Stimulated activated CD8-positive, alpha-beta memory T cell treated with anti-CD3 and anti-CD28 coated beads, Interleukin-7, amount 100 ng/mL, for 48 hours (primary cell): ENCODE measurements around the gene DHRS4.
A peak's percentile ranks its signal among the peaks of the same experiment; 100 is the strongest.

Experiments used
- DNase-seq, 2 donors: peaks; one replicate each; pipeline ENCODE4 v3.0.0-alpha.2; 2020; ENCODE audit warnings: low read depth in 1 of 2; ENCODE audit errors: extremely low read depth in 1 of 2

DHRS4 gene

GRCh38 chr14:23953464-23954278 lies at the start of gene DHRS4:
Gene DHRS4, plus strand, starts transcription at chr14:23953770. Its CDS starts 19 bp downstream, at chr14:23953789.
- DNase-seq = peak; percentile 48 to 72

DNA sequence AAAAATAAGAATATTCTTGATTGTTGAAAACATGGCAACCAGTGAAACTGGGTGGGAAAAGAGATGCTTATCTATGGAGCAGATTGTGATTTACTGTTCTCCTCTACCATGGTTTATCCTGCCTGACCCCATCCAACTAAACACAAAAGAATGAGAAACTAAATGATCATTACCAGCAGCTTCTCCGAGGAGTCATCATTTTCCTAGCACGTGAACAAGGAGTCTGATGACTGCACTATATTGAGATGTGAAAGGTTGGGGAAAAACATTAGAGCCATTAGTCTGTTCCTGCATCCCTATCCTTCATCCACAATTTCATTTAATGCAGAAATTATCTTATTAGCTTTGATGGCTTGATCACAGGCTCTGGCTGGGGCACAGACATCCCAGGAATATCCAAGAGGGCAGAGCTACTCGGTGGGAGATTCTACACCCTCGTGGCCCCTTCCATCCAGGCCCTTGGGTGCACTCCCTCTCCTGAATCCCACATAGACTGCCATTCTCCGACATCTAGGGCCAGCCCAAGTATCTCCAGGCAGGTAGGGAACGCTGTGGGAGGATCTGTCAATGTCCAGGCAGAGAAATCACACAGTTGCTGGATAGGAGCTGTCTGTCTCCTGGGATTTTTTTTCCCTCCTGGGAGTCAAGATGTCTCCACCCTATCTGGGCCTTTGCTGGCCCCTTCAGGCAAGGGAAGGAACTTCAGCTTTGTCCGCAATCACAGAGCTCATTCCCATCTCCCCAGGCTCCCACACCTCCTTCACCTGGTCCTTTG lies 43.3 kb upstream of the DHRS4 start:
- peak in 1 of 2 donors; percentile 3 for DNase-seq

DNA sequence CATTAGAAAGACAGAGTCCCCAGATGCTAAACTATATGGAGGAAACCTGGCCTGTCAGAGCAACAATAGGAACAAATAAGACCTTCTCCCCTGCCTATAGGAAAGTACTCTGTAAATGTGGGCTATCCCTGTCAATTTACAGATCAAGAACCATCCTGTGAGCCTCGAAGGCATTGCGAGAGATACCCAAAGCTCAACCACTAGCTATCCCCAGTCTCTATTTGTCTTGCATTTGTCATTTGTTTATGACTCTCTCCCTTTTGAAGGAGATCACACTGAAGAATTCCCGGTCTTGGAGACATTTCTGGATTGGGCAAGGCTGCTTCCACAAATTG lies 42.7 kb upstream of the DHRS4 start:
- DNase-seq = no peak

DNA sequence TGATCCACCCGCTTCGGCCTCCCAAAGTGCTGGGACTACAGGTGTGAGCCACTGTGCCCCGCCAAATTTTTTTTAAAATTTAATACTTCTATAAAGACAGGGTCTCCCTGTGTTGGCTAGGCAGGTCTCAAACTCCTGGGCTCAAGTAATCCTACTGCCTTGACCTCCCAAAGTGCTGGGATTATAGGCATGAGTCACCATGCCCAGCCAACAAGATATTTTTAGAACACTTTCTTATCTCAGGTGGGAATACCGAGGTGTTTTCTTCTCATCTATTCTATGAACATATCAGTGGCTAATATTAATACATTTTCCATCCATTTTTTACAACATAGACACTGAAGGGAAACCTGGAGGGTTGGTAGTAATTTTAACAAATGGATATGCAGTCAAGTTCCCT lies 38.0 kb upstream of the DHRS4 start:
- no peak for DNase-seq

GRCh38 chr14:23916004-23916403 lies 37.6 kb upstream of the DHRS4 start:
- no peak for DNase-seq

DNA sequence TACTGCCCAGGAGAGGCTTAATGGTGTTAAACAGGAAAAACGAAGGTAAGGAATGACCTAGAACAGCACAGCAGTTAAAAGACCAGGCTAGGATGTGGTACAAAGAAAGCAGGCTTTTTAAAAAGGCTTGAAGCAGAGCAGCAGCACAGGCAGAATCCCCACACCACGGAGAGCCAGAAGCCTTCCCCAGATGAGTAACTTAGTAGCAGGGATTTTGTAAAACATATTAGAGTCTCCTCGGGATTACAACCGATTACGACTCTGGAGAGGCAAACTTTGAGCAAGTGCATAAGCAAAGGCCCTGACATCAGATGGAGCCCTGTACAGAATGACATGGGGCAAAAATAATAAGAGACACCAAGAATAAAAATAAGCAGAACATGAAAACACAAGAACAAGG lies 37.1 kb upstream of the DHRS4 start:
- no peak for DNase-seq

DNA sequence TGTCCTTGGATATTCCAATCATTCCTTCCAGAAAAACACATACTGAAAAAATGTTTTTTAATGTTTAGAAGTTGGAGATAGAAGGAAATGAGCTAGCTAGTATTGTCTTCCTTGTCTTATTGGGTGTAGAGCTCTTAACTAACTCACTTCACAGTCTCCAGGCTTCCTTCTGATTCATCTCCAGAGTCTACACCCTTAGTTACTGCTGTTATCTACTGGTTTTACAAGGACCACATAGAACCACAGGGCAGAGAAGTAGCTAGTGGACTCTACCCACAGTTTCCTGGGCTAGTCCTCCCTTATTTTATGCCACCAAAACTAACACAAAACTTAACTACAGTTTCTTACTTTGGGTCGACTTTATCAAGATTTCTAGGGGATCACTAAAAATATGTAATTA lies 31.0 kb upstream of the DHRS4 start:
- DNase-seq = no peak

- DNase-seq = no peak
Measured at GRCh38 chr14:23925523-23926075, 28.0 kb upstream of the DHRS4 start.

GRCh38 chr14:23926543-23926942 lies 27.0 kb upstream of the DHRS4 start:
- DNase-seq = no peak

DNA sequence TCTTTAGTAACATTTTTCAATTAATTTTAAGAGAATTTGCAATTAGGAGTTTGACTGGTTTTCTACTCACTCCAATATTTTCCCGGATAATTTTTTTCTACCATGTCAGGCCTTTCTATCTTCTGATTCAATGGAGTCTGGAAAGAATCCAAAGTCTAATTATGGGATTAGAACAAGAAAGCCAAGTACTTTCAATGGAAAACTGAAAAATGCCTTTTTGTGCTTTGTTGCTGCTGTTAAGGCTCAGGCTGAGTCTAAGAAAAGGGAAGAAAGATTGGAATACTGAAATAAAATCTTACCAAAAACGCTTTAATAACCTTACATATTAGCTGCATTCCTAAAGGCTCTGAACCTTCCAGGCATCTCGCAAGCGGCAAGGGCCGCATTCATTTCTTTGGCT lies 24.4 kb upstream of the DHRS4 start:
- DNase-seq = no peak

DNA sequence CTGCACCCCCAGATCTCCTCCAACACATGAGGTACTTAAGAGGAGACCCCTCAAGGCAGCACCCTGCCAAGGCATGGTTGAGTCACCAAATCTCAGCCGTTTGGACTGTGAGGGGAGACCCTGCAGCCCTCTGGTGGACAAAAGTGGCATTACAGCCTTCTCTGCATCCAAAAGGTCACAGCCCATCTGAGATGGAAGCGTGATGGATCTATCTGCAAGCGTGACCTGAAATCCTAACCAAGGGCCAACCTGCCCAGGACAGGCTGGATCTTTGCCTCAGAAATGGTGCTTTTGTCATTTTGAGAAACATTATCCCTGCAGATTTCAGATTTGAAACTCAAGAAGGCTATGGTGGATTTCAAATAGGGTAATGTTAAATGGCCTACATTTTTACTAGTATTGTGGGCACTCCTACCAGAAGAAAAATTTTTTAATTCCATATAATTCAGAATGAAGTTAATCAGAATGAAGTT lies 23.7 kb upstream of the DHRS4 start:
- DNase-seq = peak; percentile 46 to 78

DNA sequence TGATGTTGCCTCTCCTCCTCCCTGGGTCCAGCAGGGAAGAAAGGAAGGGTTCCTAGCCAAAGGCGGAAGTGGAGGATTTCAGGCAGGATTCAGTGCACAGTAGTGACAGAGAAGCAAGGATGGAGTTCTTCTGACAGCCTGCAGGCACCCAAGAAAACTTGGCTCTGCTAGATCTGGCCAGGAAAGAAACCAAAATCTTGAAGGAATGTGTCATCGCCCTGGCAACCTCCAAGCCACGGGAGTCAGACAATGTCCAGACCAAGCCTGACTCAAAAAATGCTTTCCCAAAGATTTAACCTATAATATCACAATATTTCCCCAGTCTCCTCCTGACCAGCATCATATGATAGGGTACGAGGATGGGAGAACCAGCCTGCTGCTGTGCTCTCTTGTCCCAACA lies 22.8 kb upstream of the DHRS4 start:
- no peak for DNase-seq

DNA sequence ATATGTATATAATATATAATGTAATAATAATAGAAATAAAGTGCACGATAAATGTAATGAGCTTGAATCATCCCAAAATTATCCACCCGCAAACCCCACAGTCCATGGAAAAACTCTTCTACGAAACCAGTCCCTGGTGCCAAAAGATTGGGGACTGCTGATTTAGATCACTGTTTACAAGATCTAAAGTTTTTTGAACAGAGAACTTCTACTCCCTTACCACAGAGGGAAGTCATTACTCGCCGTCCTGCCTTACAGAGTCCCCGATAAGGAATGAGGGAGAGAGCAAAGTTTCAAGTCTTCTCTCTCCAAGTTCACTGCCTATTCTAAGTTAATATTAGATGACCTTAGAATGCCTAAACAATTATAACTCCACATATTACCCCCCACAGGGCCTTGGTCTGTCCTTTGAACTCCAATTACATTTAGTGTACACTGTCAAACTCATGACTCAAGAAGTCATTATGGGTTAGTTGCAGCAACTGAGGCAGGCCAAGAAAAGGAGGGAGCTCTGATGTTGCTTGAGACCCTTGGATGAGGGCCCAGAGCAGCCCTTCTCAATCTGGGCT lies 21.8 kb upstream of the DHRS4 start:
- DNase-seq = no peak

GRCh38 chr14:23932639-23933038 lies 20.9 kb upstream of the DHRS4 start:
- no peak for DNase-seq

DNA sequence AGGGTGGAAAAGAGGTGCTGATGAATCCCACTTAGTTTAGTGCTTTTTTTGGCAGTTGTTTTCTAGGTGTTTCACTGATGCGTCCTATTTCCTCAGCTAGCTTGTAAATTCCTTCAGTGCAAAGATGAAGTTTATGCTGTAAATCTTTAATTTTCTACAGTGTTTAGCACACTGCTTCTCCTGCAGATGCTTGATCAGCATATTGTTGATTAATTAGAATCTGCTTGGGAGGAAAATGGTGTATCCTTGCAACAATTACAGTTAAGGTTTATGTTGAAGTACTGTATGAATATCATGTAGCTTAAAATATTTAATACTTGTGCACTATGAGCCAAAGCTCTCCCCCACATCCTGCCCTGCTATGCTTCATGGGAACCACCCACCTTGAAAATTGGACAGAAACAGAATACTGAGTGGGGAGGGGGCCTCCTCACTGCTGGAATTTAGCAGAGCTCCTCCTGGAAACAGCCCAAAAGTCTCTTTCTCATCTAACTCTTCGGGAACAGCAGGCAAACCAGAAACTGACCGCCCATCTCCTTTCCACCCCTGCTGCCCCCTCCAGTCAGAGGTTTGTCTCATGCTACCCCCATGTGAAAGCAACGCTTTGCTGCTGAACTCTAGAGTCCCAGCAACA lies 20.3 kb upstream of the DHRS4 start:
- no peak for DNase-seq

GRCh38 chr14:23933742-23934128 lies 19.8 kb upstream of the DHRS4 start:
- DNase-seq = no peak

GRCh38 chr14:23935158-23935557 lies 18.4 kb upstream of the DHRS4 start:
- no peak for DNase-seq

- DNase-seq = no peak
Measured at GRCh38 chr14:23936084-23936829, 17.3 kb upstream of the DHRS4 start.

- DNase-seq = no peak
Measured at GRCh38 chr14:23937203-23937602, 16.4 kb upstream of the DHRS4 start.

GRCh38 chr14:23938823-23939222 lies 14.7 kb upstream of the DHRS4 start:
- no peak for DNase-seq
